Common myeloid progenitor, CD34-positive (primary cell): ENCODE results near the gene PPP2R5C.

Source experiments
- CTCF ChIA-PET: fragments of 350-600 bp; sonication (Branson Sonifier 250); formaldehyde crosslinking; loops from one replicate; lab custom pipeline; 2021; ENCODE audit warnings: antibody characterized with exemption; lab: Charles Lee
- POLR2A ChIA-PET: fragments of 350-600 bp; sonication (Branson Sonifier 250); formaldehyde crosslinking; loops from one replicate; lab custom pipeline; 2021; ENCODE audit warnings: antibody characterized with exemption; lab: Charles Lee
- DNase-seq, 3 donors: peaks; one replicate each; pipeline versions ENCODE4 v3.0.0 to v3.0.0-alpha.2; 2013
- H3K27ac ChIP-seq, 2 experiments: 1 replicate in 1 of 2; 2 replicates in 1 of 2; pipeline ENCODE4 v1.7.0; 2013; ENCODE audit warnings: inconsistent platforms in 2 of 2, low read length in 2 of 2, mild to moderate bottlenecking in 2 of 2, low read depth in 1 of 2, moderate library complexity in 1 of 2; ENCODE audit not compliant: severe bottlenecking in 2 of 2, insufficient read depth in 1 of 2, poor library complexity in 1 of 2
- H3K27me3 ChIP-seq, 5 experiments: replicated peaks in 2 of 5; 1 replicate in 3 of 5; 2 replicates in 2 of 5; pipeline versions ENCODE4 v1.6.1 to v1.7.0; 2013; ENCODE audit warnings: low read length in 4 of 5, mild to moderate bottlenecking in 2 of 5, moderate library complexity in 2 of 5, inconsistent platforms in 1 of 5; ENCODE audit not compliant: insufficient read depth in 5 of 5, control insufficient read depth in 4 of 5
- H3K36me3 ChIP-seq, 4 experiments: 1 replicate in 2 of 4; 2 replicates in 2 of 4; pipeline versions ENCODE4 v1.6.1 to v1.7.0; 2013; ENCODE audit warnings: low read length in 3 of 4, control low read depth in 1 of 4, mild to moderate bottlenecking in 1 of 4; ENCODE audit not compliant: control insufficient read depth in 4 of 4, insufficient read depth in 4 of 4
- H3K4me1 ChIP-seq, 4 experiments: 1 replicate in 3 of 4; 2 replicates in 1 of 4; pipeline versions ENCODE4 v1.6.1 to v1.7.1; 2013; ENCODE audit warnings: low read length in 3 of 4, mild to moderate bottlenecking in 3 of 4, control low read depth in 1 of 4, inconsistent platforms in 1 of 4, moderate library complexity in 1 of 4; ENCODE audit not compliant: control insufficient read depth in 4 of 4, insufficient read depth in 4 of 4; ENCODE audit errors: control extremely low read depth in 1 of 4
- H3K4me3 ChIP-seq, 7 experiments: 1 replicate in 4 of 7; 2 replicates in 3 of 7; pipeline versions ENCODE4 v1.5.1 to v1.7.0; 2013; ENCODE audit warnings: mild to moderate bottlenecking in 7 of 7, low read length in 6 of 7, moderate library complexity in 6 of 7, inconsistent platforms in 2 of 7, low read depth in 2 of 7, control low read depth in 1 of 7; ENCODE audit not compliant: insufficient read depth in 4 of 7, control insufficient read depth in 1 of 7; ENCODE audit errors: extremely low read depth in 1 of 7
- H3K9me3 ChIP-seq, 5 experiments: 1 replicate in 4 of 5; 2 replicates in 1 of 5; pipeline versions ENCODE4 v1.6.1 to v1.7.1; 2013; ENCODE audit warnings: low read length in 4 of 5, mild to moderate bottlenecking in 2 of 5, inconsistent platforms in 1 of 5, low read depth in 1 of 5, moderate library complexity in 1 of 5; ENCODE audit not compliant: control insufficient read depth in 4 of 5, insufficient read depth in 2 of 5; ENCODE audit errors: control extremely low read depth in 1 of 5
- WGBS: methylation state at CpG from one replicate; pipeline ENCODE4 v1.1.5; 2013; ENCODE audit not compliant: insufficient coverage; 5-methylcytosine and 5-hydroxymethylcytosine counted together

PPP2R5C gene

GRCh38 chr14:101767618-101768362 lies 6.3 kb downstream of the PPP2R5C start:
- DNase-seq = no peak
- H3K9me3 ChIP-seq = no peaks in the 10 kb centered on the region
- H3K36me3 ChIP-seq = no peaks in the 10 kb centered on the region
- ChIA-PET CTCF (interaction anchor here (1.3 to 6.0 kb wide), 5 partner anchors 58 to 196 kb away, joined by 3 to 65 read pairs (median 4); no protein-coding TSS in a partner anchor), POLR2A (no interaction called here)
- WGBS = 98% methylated on average over 5 of the region's 7 CpGs
- H3K4me1 ChIP-seq = no peaks in the 10 kb centered on the region
- no peak overlapping the region for H3K27ac ChIP-seq
- peaks cover 0 to 15% (median 5%) of the 10 kb centered on the region in 5 experiments for H3K27me3 ChIP-seq
- H3K4me3 ChIP-seq = no peak overlapping the region

- DNase-seq = no peak
- H3K4me1 ChIP-seq = no peaks in the 10 kb centered on the region
- H3K36me3 ChIP-seq = no peaks in the 10 kb centered on the region
- no peak overlapping the region for H3K27ac ChIP-seq
- ChIA-PET CTCF (interaction anchor here (0.8 to 6.0 kb wide), 32 partner anchors 8 to 218 kb away, joined by 3 to 65 read pairs (median 6); no protein-coding TSS in a partner anchor), POLR2A (interaction anchor here (0.7 to 1.4 kb wide), 3 partner anchors 8 to 184 kb away, joined by 3 to 7 read pairs (median 5); no protein-coding TSS in a partner anchor)
- no peak overlapping the region for H3K4me3 ChIP-seq
- 95% methylated on average over 3 of the region's 3 CpGs for WGBS
- H3K27me3 ChIP-seq = peaks cover 0 to 7% (median 0%) of the 10 kb centered on the region in 5 experiments
- H3K9me3 ChIP-seq = no peaks in the 10 kb centered on the region
These were observed 8.7 kb downstream of the PPP2R5C start for GRCh38 chr14:101770183-101770582.

- Histone ChIP-seq H3K36me3 (no peaks in the 10 kb centered on the region), H3K4me3 (no peak overlapping the region), H3K27me3 (peaks cover 0 to 4% (median 0%) of the 10 kb centered on the region in 5 experiments), H3K9me3 (no peaks in the 10 kb centered on the region), H3K27ac (no peak overlapping the region), H3K4me1 (no peaks in the 10 kb centered on the region)
- ChIA-PET POLR2A (no interaction called here), CTCF (interaction anchor here (0.9 to 3.7 kb wide), 5 partner anchors 25 to 127 kb away, joined by 3 to 26 read pairs (median 4); no protein-coding TSS in a partner anchor)
- DNase-seq = no peak
- 100% methylated on average over 6 of the region's 8 CpGs for WGBS
These were observed 11.3 kb downstream of the PPP2R5C start for GRCh38 chr14:101772770-101773169.

- WGBS = 75% methylated on average over 2 of the region's 2 CpGs
- CTCF ChIA-PET = interaction anchor here (0.9 to 2.0 kb wide), 5 partner anchors 24 to 188 kb away, joined by 3 to 6 read pairs (median 3); no protein-coding TSS in a partner anchor
These were observed 11.9 kb downstream of the PPP2R5C start for GRCh38 chr14:101773378-101773777.

GRCh38 chr14:101774006-101774795 lies 12.7 kb downstream of the PPP2R5C start:
- Histone ChIP-seq H3K36me3 (no peaks in the 10 kb centered on the region), H3K27me3 (peaks cover 0 to 9% (median 5%) of the 10 kb centered on the region in 5 experiments), H3K4me3 (no peak overlapping the region), H3K9me3 (peaks cover 0 to 3% (median 0%) of the 10 kb centered on the region in 5 experiments), H3K4me1 (no peaks in the 10 kb centered on the region), H3K27ac (no peak overlapping the region)
- ChIA-PET POLR2A (no interaction called here), CTCF (interaction anchor here (0.8 to 2.0 kb wide), 3 partner anchors 67 to 187 kb away, joined by 3 to 6 read pairs (median 3); no protein-coding TSS in a partner anchor)
- 97% methylated on average over 7 of the region's 7 CpGs for WGBS
- DNase-seq = peak in 1 of 3 donors; percentile 24

More at GRCh38 chr14:101773378-101773777, 11.9 kb downstream of the PPP2R5C start:
- Histone ChIP-seq H3K4me3 (no peak overlapping the region), H3K9me3 (peaks cover 0 to 3% (median 0%) of the 10 kb centered on the region in 5 experiments), H3K36me3 (no peaks in the 10 kb centered on the region), H3K27me3 (peaks cover 0 to 5% (median 0%) of the 10 kb centered on the region in 5 experiments), H3K4me1 (no peaks in the 10 kb centered on the region), H3K27ac (no peak overlapping the region)
- POLR2A ChIA-PET = no interaction called here
- no peak for DNase-seq

GRCh38 chr14:101774814-101775213 lies 13.3 kb downstream of the PPP2R5C start:
- POLR2A ChIA-PET = no interaction called here
- WGBS = 86% methylated on average over 7 of the region's 8 CpGs

More at GRCh38 chr14:101774814-101775213, 13.3 kb downstream of the PPP2R5C start:
- Histone ChIP-seq H3K36me3 (no peaks in the 10 kb centered on the region), H3K27ac (no peak overlapping the region), H3K27me3 (peaks cover 0 to 15% (median 9%) of the 10 kb centered on the region in 5 experiments), H3K9me3 (peaks cover 0 to 3% (median 0%) of the 10 kb centered on the region in 5 experiments), H3K4me3 (no peak overlapping the region), H3K4me1 (no peaks in the 10 kb centered on the region)
- DNase-seq = no peak
- CTCF ChIA-PET = interaction anchor here (2.0 kb wide), 1 partner anchor 66 kb away, joined by 6 read pairs; no protein-coding TSS in a partner anchor
